H1 (cell line): Measurements from ENCODE around the gene NAV2. TPM values are rescaled to one million over a fixed set of nuclear protein-coding genes. Genes with fewer than 3 reads are reported as not detected.

Source experiments
- EP300 ChIP-seq, 2 experiments: IDR thresholded peaks; 1 replicate in 1 of 2; 2 replicates in 1 of 2; pipeline ENCODE4 v1.6.1; 2011 to 2012; ENCODE audit warnings: low read depth in 2 of 2, low read length in 2 of 2, mild to moderate bottlenecking in 2 of 2, borderline replicate concordance in 1 of 2, inconsistent platforms in 1 of 2, moderate library complexity in 1 of 2
- POLR2A ChIP-seq, 2 experiments: IDR thresholded peaks; 1 replicate in 1 of 2; 2 replicates in 1 of 2; pipeline ENCODE4 v1.6.1; 2011; ENCODE audit warnings: low read depth in 2 of 2, low read length in 2 of 2, mild to moderate bottlenecking in 2 of 2; ENCODE audit errors: control extremely low read depth in 1 of 2
- RBBP5 ChIP-seq: IDR thresholded peaks from 2 replicates; pipeline ENCODE4 v1.7.1; 2012; ENCODE audit warnings: low read depth, mild to moderate bottlenecking, inconsistent platforms, low read length, moderate library complexity, borderline replicate concordance
- RNF2 ChIP-seq: fragments of 200-900, 300-1000 bp; sonication (generic); IDR thresholded peaks from 2 replicates; pipeline ENCODE4 v1.7.1; 2016; ENCODE audit warnings: borderline replicate concordance, low read depth, mild to moderate bottlenecking, antibody characterized with exemption, low read length; ENCODE audit not compliant: poor library complexity, severe bottlenecking; ENCODE audit errors: missing control alignments
- SP4 ChIP-seq: IDR thresholded peaks from 2 replicates; pipeline ENCODE4 v1.6.1; 2012; ENCODE audit warnings: low read length, inconsistent platforms
- polyA plus RNA-seq, 7 experiments: library from polyadenylated mRNA; depleted of rRNA in 3 of 7; stranded (reverse) in 5 of 7; unstranded in 2 of 7; fragments of >200 nt in 5 of 7; fragments of 200-250 nt in 2 of 7; gene quantifications; 1 replicate in 5 of 7; 2 replicates in 1 of 7; 4 replicates in 1 of 7; pipeline versions ENCODE4 v1.2.1 to v1.2.3, GENCODE V29; 2011 to 2013; ENCODE audit warnings: missing spikeins in 2 of 7, mixed read lengths in 2 of 7
- total RNA-seq: library from RNA; stranded (reverse); fragmentation: NEBNext Ultra II Directional; extraction: Animal tissue kit (Norgen Biotek cat#: 25700); gene quantifications from 2 replicates; pipeline ENCODE4 v1.2.1, GENCODE V29; 2021

Gene NAV2
- total and polyA plus RNA-seq, 2 of the 8 experiments (the other 6 are each of a cell fraction or from before 2014, with no cell fraction given), result 35.6 to 73.6 TPM

GRCh38 chr11:20117291-20117690 is 404.7 kb downstream of the NAV2 start (continued):
- TF ChIP-seq RBBP5 (no peak), POLR2A (IDR thresholded peaks at IDR 0.05; ENCODE audit: control extremely low read depth in 1 of 2, low read depth in 2 of 2, low read length in 2 of 2) (no peak), SP4 (no peak), RNF2 (no peak), EP300 (IDR thresholded peaks at IDR 0.05; ENCODE audit: borderline replicate concordance in 1 of 2, low read depth in 2 of 2, low read length in 2 of 2) (no peak)
